ENCODE results near the gene FMNL2.

DNA sequence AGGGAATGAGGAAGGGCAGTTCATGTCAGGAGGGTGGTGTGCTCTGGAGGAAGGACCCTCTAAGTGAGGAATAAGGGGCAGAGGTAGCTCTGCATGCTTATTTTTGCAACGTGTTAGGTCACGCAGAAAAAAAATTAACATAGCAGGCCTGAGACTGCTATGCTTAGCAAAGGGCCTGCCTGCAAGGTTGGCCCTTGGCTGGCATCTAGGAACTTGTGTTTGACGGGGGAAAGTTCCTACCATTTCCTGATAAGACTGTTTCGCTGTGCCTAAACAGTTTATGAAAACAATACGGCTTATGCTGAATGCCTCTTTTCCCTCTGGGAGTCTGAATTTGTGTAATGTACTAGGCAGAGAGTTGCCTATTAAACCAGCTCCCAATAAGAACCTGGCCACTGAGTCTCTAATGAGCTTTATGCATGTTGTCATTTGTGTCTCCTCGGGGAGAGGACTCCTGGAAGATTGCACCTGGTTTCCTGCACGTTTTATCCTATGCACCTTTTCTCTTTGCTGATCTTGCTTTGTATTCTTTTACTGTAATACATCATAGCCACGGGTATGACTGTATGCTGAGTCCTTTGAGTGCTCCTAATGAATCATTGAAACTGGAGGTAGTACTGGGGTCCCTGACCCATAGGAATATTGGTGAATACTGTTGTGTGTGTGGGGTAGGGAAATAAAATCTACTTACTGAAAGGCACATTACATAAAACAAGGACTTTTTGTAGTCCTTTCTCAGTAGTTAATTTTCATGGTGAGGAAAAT, 213.3 kb downstream of the FMNL2 start:
- TF ChIP-seq, protein P1, sequence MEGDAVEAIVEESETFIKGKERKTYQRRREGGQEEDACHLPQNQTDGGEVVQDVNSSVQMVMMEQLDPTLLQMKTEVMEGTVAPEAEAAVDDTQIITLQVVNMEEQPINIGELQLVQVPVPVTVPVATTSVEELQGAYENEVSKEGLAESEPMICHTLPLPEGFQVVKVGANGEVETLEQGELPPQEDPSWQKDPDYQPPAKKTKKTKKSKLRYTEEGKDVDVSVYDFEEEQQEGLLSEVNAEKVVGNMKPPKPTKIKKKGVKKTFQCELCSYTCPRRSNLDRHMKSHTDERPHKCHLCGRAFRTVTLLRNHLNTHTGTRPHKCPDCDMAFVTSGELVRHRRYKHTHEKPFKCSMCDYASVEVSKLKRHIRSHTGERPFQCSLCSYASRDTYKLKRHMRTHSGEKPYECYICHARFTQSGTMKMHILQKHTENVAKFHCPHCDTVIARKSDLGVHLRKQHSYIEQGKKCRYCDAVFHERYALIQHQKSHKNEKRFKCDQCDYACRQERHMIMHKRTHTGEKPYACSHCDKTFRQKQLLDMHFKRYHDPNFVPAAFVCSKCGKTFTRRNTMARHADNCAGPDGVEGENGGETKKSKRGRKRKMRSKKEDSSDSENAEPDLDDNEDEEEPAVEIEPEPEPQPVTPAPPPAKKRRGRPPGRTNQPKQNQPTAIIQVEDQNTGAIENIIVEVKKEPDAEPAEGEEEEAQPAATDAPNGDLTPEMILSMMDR (conservative IDR thresholded peaks at IDR 0.05; ENCODE audit: low read depth, low read length) = no peak
- TF ChIP-seq EZH2 (IDR thresholded peaks at IDR 0.05; ENCODE audit: borderline replicate concordance, low read depth, low read length, poor library complexity, severe bottlenecking) = no peak

All from A673 (cell line).